AG04450 (cell line): ENCODE data around the gene UGT1A5. TPM values are rescaled to one million over a fixed set of nuclear protein-coding genes. Genes with fewer than 3 reads are reported as not detected.

Experiments
- CTCF ChIA-PET: fragments of 300-600, 350-600 bp; formaldehyde crosslinking; extraction: SDS; loops from one replicate; lab custom pipeline; 2022; ENCODE audit warnings: antibody characterized with exemption, inconsistent platforms; lab: Charles Lee
- POLR2A ChIA-PET: fragments of 350-600 bp; formaldehyde crosslinking; extraction: SDS; loops from one replicate; lab custom pipeline; 2021; ENCODE audit warnings: antibody characterized with exemption, inconsistent platforms; lab: Yijun Ruan, JAX
- DNase-seq: peaks from one replicate; pipeline ENCODE4 v3.0.0-alpha.2; 2011; ENCODE audit warnings: low read depth, low spot score
- H3K27ac ChIP-seq: one replicate; pipeline ENCODE4 v1.5.1; 2012; ENCODE audit warnings: low read depth, low read length, control low read depth
- H3K27me3 ChIP-seq: one replicate; pipeline ENCODE4 v1.6.0; 2012; ENCODE audit warnings: low read length; ENCODE audit not compliant: control insufficient read depth, insufficient read depth
- H3K4me3 ChIP-seq: 2 replicates; pipeline ENCODE4 v1.5.1; 2011; ENCODE audit warnings: mild to moderate bottlenecking, low read depth, low read length, control low read depth
- H3K9me3 ChIP-seq: 2 replicates; pipeline ENCODE4 v1.5.1; 2012; ENCODE audit warnings: low read length; ENCODE audit not compliant: control insufficient read depth, insufficient read depth
- polyA minus RNA-seq: library from RNA; depleted of rRNA, polyadenylated mRNA; stranded (reverse); fragments of >200 nt; gene quantifications from 2 replicates; pipeline ENCODE4 v1.2.3, GENCODE V29; 2011; rRNA and poly(A)+ RNA removed
- polyA plus RNA-seq: library from polyadenylated mRNA; depleted of rRNA; stranded (reverse); fragments of >200 nt; gene quantifications from 2 replicates; pipeline ENCODE4 v1.2.3, GENCODE V29; 2011; rRNA removed
- TF ChIP-seq, protein P1 (sequence below): IDR thresholded peaks from 2 replicates; pipeline ENCODE4 v1.5.1; 2011; ENCODE audit warnings: low read depth, low read length, control low read depth, inconsistent platforms

UGT1A5 gene
- polyA plus RNA-seq (not detected in 2 replicates), polyA minus RNA-seq (not detected in 2 replicates)

DNA sequence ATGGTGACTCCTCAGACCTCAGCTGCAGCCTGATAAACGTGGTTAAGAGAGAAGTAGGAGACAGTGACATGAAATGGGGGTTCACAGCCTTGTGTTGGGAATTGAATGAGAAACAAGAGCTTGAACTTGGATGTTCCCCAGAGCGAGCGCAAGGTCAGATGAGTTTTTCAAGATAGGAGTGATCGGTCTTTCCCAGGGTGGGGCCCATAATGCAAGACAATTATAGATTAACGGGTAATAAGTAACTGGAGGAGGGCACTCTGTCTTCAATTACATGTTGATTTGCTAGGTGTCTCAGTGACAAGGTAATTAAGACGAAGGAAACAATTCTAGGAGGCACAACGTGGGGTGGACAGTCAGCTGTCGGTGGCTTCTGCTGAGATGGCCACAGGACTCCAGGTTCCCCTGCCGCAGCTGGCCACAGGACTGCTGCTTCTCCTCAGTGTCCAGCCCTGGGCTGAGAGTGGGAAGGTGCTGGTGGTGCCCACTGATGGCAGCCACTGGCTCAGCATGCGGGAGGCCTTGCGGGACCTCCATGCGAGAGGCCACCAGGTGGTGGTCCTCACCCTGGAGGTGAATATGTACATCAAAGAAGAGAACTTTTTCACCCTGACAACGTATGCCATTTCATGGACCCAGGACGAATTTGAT lies at the start of gene UGT1A5:
TSS of gene UGT1A5 (plus strand) at position 297 of the 651 bp plus-strand sequence. CDS start at position 382, 85 bp downstream.
- no peaks in the 10 kb centered on the region for H3K9me3 ChIP-seq
- ChIA-PET POLR2A (no interaction called here), CTCF (interaction anchor here (0.7 to 2.9 kb wide), 7 partner anchors 23 to 1784 kb away, joined by 3 to 25 read pairs (median 3); no protein-coding TSS in a partner anchor)
- H3K27me3 ChIP-seq, result peaks cover 6% of the 10 kb centered on the region
- TF ChIP-seq, protein P1, sequence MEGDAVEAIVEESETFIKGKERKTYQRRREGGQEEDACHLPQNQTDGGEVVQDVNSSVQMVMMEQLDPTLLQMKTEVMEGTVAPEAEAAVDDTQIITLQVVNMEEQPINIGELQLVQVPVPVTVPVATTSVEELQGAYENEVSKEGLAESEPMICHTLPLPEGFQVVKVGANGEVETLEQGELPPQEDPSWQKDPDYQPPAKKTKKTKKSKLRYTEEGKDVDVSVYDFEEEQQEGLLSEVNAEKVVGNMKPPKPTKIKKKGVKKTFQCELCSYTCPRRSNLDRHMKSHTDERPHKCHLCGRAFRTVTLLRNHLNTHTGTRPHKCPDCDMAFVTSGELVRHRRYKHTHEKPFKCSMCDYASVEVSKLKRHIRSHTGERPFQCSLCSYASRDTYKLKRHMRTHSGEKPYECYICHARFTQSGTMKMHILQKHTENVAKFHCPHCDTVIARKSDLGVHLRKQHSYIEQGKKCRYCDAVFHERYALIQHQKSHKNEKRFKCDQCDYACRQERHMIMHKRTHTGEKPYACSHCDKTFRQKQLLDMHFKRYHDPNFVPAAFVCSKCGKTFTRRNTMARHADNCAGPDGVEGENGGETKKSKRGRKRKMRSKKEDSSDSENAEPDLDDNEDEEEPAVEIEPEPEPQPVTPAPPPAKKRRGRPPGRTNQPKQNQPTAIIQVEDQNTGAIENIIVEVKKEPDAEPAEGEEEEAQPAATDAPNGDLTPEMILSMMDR, result no peak
- H3K4me3 ChIP-seq, result no peak within 1 kb of the TSS
- no peak for DNase-seq
- H3K27ac ChIP-seq, result no peak within 1 kb of the TSS

DNA sequence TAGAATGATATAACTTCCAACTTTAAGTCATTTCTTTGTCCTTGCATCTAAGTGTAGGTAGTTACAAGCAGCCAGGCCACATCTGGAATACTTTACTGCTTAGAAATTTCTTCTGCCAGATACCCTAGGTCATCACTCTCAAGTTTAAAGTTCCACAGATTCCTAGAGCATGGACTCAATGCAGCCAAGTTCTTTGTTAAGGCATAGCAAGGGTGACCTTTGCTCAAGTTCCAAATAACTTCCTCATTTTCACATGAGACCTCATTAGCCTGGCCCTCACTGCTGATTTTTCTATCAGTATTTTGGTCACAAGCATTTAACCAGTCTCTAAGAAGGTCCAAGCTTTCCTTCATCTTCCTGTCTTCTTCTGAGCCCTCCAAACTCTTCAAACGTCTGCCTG lies 48.8 kb upstream of the UGT1A5 start:
- CTCF ChIA-PET, result no interaction called here
- no peaks in the 10 kb centered on the region for H3K27me3 ChIP-seq
- TF ChIP-seq, protein P1, result no peak
- H3K4me3 ChIP-seq, result no peak overlapping the region
- H3K9me3 ChIP-seq, result no peaks in the 10 kb centered on the region
- POLR2A ChIA-PET, result no interaction called here
- DNase-seq, result no peak
- no peak overlapping the region for H3K27ac ChIP-seq

DNA sequence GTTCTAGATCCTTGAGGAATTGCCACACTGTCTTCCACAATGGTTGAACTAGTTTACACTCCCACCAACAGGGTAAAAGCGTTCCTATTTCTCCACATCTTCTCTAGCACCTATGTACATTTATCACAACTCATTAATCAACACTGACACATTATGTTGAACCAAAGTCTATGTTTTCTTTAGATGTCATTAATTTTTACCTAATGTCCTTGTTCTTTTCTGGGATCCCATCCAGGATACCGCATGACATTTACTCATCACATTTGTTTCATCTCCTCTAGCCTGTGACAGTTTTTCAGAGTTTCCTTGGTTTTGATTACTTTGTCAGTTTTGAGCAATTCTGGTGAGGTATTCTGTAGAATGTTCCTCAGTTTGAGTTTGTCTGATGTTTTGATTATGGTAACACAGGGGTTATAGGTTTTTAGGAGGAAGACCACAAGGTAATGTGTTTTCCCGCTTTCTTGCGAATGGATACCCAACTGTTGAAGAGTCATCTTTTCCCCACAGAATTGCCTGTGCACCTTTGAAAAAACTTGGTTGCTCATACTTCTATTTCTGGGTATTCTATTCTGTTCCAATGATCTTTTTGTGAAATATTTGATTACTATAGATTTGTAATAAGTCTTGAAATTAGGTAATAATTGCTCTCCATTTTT lies 44.0 kb upstream of the UGT1A5 start:
- DNase-seq, result no peak
- Histone ChIP-seq H3K27me3 (peaks cover 7% of the 10 kb centered on the region), H3K9me3 (no peaks in the 10 kb centered on the region), H3K27ac (no peak overlapping the region), H3K4me3 (no peak overlapping the region)
- POLR2A ChIA-PET, result no interaction called here
- CTCF ChIA-PET, result no interaction called here
- TF ChIP-seq, protein P1, result no peak

DNA sequence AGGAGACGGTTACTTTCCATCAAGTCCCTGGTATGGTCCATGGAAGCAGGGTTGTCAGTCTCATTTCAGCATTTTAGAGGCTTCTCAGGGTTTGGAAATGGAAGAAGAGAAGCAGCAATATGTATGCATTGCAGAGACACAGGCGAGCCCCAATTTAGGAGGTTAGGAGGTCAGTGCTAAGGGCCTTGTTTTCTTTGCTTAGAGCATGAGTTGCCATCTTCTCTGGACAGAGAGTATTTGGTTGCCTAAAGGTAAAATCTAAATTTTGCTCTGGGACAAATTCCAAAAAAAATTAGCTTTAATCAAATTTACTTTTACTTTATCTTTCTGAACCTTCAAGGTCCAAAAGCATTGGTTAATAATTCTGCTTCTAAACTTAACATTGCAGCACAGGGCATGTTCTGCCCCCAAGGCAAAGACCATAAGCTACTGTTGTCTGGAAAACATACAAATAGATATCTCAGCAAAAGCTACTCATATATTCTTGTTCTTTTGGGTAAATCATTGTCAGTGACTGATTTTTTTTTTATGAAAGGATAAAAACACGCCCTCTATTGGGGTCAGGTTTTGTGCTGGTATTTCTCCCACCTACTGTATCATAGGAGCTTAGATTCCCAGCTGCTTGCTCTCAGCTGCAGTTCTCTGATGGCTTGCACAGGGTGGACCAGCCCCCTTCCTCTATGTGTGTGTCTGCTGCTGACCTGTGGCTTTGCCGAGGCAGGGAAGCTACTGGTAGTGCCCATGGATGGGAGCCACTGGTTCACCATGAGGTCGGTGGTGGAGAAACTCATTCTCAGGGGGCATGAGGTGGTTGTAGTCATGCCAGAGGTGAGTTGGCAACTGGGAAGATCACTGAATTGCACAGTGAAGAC lies 41.2 kb upstream of the UGT1A5 start, which contains the start of gene UGT1A9:
TSS of gene UGT1A9 (plus strand) at position 609 of the 872 bp plus-strand sequence. CDS start at position 646, 37 bp downstream.
- H3K27me3 ChIP-seq, result peaks cover 7% of the 10 kb centered on the region
- TF ChIP-seq, protein P1, result no peak
- POLR2A ChIA-PET, result no interaction called here
- no peak within 1 kb of the TSS for H3K4me3 ChIP-seq
- CTCF ChIA-PET, result no interaction called here
- no peaks in the 10 kb centered on the region for H3K9me3 ChIP-seq
- H3K27ac ChIP-seq, result peak within 1 kb of the TSS; percentile 2
- no peak for DNase-seq
